HG02763 (cell line): ENCODE measurements around the gene HNRNPF.

Experiments
- ATAC-seq: cut with Tn5 transposase; IDR thresholded peaks from one replicate; pipeline ENCODE4 v1.9.1; 2021; ENCODE audit warnings: mild to moderate bottlenecking, moderate library complexity; ENCODE audit not compliant: unreplicated experiment

The HNRNPF gene

GRCh38 chr10:43377424-43377883 is 31.5 kb downstream of the HNRNPF start:
- no peak for ATAC-seq

GRCh38 chr10:43376828-43377423 is 32.1 kb downstream of the HNRNPF start:
- ATAC-seq: no peak

- ATAC-seq: no peak
Measured at GRCh38 chr10:43376046-43376635, 32.8 kb downstream of the HNRNPF start.

GRCh38 chr10:43375401-43376020 is 33.5 kb downstream of the HNRNPF start:
- no peak for ATAC-seq

- ATAC-seq: no peak
Measured at GRCh38 chr10:43374194-43374593, 34.8 kb downstream of the HNRNPF start.

GRCh38 chr10:43373461-43373860 is 35.5 kb downstream of the HNRNPF start:
- no peak for ATAC-seq

GRCh38 chr10:43372765-43373361 is 36.1 kb downstream of the HNRNPF start:
- ATAC-seq: no peak

DNA sequence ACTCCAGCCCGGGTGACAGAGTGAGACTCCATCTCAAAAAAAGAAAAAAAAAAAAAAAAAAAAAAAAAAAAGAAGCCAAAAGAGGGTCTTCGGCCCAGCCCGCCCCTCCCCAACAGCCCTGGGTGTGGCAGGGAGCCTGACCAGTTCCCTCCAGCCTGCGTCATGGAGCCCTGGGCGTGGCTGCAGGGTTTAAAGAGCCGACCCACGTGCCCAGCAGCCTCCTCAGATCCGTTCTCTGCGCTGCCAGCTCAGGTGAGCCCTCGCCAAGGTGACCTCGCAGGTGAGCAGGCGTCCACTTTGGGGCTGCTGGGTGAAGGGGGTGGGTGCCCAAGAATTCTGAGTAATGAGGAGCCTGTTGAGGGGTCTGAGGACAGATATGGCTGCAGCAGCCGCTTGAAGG is 37.6 kb downstream of the HNRNPF start, which contains the start of gene FXYD4:
FXYD4 (plus strand) TSS at position 219 of the 400 bp plus-strand sequence. CDS start 2,111 bp downstream, outside the sequence.
- ATAC-seq: no peak

DNA sequence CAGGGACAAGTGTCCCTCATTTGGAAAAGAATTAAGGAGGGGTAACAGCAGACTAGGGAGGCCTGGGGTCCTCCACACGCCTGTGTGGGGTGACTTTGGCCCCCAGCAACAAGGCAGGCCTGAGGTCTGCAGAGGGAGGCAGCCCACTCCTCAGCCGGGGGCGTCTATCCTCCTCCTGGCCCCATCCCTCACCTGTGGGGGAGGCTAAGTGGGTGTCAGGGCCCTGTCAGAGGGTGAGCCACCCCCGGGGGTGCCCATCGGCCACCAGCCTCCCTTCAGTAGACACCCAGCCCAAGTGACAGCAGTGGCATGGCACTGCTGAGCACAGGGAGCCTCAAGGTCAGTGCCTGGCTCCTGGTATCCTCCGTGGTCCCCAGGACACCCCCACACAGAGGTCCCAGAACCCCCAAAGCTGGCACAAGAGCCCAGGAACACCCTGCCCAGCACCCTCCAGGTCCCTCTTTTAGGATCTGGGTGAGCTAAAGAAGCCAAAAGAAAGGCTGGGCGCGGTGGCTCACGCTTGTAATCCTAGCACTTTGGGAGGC is 38.2 kb downstream of the HNRNPF start:
- ATAC-seq: no peak

- no peak for ATAC-seq
Measured at GRCh38 chr10:43369921-43370320, 39.1 kb downstream of the HNRNPF start.

DNA sequence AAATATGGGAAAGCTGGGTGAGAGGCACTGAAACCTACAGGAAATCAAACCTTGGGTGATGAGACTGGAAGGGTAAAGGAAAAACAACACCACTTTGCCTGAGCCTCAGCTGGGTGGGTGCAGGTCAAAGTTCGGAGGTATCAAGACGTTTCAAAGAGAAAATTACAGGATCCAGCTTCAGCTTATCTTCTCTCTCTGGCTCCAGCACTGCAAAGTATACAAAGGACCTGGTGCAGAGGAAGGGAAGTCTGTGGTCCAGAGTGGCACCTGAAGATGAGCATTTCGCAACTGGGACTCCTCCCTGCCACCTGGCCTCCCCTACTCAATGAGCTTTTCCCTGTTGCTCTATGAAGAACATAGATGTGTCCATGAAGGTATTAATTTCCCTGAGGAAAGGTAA is 44.0 kb downstream of the HNRNPF start:
- no peak for ATAC-seq

DNA sequence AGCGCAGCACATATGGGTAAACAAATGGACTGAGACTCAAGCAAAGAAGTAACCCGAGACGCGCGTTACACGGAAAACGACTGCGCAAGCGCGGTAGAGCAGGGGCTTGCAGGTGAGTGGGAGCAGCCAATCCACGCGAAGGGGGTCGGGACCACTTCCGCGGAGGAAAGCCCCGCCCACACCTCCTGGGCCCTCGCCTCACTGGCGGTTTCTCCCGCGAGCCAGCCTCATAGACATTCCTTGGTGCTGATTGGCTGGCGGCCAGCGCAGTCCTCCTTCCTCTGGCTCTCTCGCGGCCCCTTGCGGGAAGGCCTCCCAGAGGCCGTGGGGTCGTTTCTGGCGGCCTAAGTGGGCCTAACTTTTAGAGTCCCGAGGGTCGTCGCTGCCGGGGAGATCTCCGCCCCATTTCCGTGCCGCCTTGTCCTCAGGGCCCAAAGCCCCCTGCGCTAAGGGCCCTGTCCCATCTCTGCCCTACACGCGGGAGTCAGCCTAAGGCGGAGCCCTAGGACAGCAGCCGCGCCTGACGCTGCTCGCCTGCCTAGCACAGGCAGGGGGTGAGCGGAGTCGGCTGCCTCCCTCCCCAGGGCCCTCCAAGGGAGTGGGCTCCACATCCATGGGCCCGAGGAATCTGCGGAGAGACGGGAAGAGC is 46.7 kb downstream of the HNRNPF start:
- peak; percentile 97 for ATAC-seq

DNA sequence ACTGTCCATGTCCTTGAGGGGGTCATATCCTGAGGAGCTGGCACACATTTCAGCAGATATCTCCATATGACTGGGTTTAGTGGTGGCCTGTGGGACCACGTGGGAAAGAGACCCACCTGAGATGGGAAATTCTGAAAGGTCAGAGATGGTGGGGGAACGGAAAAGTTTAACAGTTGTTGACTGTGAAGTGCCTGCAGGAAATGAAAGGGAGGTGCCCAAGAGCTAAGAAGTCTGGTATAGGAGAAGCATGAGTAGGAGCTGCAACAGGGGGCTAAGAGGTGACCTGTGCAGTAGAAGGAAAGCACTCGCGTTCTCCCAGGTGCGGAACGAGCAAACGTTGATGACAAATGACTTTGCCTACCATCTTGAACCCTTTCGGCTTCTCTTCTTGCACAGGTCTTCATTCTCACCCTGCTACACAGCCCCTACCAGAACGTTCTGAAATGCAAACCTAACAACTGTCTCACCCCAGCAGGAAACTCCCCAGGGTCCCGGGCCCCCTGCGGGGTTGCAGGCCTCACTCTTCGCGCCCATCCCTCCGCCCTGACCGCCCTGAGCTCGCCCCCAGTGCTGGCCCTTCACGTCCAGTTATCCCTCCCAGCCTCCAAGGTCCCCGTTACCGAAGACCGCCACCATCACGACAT is 47.3 kb downstream of the HNRNPF start:
- ATAC-seq: no peak

DNA sequence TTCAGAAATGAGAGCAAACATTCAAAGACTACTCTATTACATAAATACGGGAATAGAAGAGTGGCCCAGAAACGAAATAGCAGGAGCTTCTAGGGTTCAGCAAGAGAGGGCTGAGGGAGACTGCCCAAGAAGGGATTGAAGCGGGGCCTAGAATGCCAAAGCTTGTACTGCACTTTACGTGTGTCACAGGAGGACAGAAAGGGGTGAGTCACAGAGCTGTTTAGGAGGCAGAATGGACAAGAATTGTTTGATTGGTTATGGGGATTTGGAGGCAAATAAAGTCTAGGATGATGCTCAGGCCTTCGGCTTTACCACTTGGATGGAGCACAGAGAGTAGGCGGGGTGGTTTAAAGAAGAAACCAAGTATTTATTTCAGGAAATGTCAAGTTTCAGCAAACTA is 48.9 kb downstream of the HNRNPF start:
- no peak for ATAC-seq

DNA sequence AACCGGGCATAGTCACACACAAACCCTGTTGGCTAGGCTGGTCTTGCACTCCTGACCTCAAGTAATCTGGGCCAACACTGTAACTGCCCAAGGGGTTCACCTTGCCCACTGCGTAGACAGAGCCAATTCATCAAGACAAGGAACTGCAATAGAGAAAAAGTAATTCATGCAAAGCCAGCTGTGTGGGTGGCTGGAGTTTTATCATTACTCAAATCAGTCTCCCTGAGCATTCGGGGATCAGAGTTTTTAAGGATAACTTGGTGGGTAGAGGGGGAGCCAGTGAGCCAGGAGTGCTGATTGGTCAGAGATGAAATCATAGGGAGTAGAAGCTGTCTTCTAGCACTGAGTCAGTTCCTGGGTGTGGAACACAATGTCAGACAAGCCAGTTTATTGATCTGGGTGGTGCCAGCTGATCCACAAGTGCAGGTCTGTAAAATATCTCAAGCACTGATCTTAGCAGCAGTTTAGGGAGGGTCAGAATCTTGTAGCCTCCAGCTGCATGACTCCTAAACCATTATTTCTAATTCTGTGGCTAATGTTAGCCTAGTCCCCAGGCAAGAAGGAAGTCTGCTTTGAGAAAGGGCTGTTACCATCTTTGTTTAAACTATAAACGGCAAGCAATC is 53.1 kb downstream of the HNRNPF start:
- no peak for ATAC-seq

DNA sequence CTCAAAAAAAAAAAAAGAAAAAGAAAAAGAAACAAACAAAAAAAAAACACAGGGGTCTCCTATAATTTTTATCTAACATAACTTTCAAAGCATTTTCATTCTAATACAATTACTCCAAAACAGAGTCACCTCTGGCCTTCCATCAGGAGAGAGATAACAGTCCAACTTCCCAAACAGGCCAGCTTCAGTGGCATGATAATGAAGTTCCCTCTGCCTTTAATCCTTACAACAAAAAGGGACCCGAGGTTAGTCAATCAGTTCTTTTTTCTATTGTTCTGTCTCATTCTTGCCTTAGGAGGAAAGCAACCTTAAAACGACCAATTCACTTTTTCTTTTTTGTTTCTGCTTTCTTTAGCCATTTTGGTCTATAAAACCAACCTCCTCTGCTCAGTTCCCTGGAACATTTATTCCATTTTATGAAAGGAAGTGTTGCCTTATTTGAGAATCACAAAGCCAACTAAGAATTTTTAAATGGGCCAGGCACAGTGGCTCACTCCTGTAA is 54.1 kb downstream of the HNRNPF start:
- no peak for ATAC-seq

DNA sequence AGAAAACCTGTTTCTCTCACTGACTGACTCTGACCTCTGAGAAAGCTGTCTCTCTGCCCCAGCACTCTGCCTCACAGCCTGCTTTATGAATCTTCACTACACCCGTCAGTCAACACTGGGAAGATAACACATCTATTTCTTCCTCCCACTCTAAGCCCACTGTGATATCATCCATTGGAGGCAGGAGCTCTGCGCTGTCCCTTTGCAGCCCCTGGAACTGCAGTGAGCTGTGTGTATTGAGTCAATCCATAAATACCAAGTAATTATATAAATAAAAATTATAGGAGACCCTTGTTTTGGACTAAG is 54.7 kb downstream of the HNRNPF start:
- ATAC-seq: no peak

DNA sequence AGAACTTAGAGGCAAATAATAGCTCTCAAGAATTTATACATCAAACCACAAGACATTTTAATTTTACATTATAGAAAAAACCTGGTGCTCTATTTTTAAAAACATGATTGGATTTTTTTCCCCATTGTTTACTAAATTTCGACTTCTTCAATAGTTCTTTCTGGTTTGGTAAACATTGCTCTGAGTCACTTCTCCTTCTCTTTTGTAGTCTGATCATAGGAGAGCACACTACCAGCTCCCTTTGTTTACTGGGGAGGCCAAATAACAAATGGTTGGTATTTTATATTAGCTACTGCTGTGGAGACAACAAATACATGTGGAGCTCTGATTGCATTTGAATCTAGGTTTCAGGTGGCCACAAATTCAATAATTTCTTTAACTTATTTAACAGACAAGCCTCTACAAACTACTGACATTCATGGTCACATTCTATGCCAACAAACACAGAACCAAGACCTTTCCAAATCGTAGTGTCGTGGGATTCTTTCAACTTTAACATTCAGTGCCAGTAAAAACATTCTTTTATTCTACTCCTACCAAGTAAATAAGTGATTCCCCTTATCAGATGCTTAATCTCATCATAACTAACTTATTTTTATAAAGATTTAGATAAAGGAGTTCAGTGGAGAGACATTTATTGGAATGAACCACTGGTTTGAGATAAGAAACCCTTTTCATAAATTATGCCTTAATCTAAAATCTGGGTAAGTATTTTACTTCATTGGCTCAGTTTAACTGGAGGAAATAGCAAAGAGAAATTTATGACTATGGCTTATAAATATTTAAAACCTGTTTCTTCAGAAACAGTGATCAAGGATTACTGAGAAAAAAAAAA is 55.3 kb downstream of the HNRNPF start:
- no peak for ATAC-seq

DNA sequence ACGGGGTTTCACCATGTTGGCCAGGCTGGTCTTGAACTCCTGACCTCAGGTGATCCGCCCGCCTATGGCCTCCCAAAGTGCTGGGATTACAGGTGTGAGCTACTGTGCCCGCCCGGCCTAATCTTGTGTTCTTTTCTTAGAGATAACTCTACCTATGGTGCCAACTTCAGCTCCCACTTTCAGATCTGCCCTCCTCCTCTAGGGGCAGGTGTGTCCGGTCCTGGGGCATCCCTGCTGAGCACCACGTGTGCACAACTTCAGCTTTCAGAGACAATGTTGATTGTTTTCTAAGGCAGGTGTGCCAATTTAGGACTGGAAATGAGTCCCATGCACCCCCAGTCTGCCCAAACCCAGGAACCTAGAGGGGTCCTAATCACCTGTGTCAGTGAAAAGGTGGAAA is 56.0 kb downstream of the HNRNPF start:
- no peak for ATAC-seq
